HFF-Myc (cell line): ENCODE results near the gene MAP2K6.

ENCODE experiments used
- DNase-seq: peaks from one replicate; pipeline ENCODE4 v3.0.0-alpha.2; 2011; ENCODE audit warnings: low read depth; ENCODE audit errors: extremely low read depth
- H3K4me3 ChIP-seq: replicated peaks from 2 replicates; pipeline ENCODE4 v1.5.1; 2011; ENCODE audit warnings: low read depth, mild to moderate bottlenecking, control low read depth, low read length
- CTCF ChIP-seq: IDR thresholded peaks from 2 replicates; pipeline ENCODE4 v1.5.1; 2012; ENCODE audit warnings: mild to moderate bottlenecking, low read depth, low read length, control low read depth; ENCODE audit errors: missing control alignments

MAP2K6 gene

GRCh38 chr17:69461951-69462369 lies 47.5 kb downstream of the MAP2K6 start:
- TF ChIP-seq CTCF, result no peak
- DNase-seq, result no peak
- H3K4me3 ChIP-seq, result no peak overlapping the region

GRCh38 chr17:69462882-69463281 lies 48.4 kb downstream of the MAP2K6 start:
- no peak overlapping the region for H3K4me3 ChIP-seq
- DNase-seq, result no peak
- no peak for TF ChIP-seq CTCF

- no peak overlapping the region for H3K4me3 ChIP-seq
- TF ChIP-seq CTCF, result no peak
- no peak for DNase-seq
These were observed 52.0 kb downstream of the MAP2K6 start for GRCh38 chr17:69466451-69466850.

GRCh38 chr17:69466905-69467667 lies 52.6 kb downstream of the MAP2K6 start:
- peak; percentile 49 for DNase-seq

GRCh38 chr17:69468207-69468606 lies 53.7 kb downstream of the MAP2K6 start:
- TF ChIP-seq CTCF, result no peak
- no peak overlapping the region for H3K4me3 ChIP-seq
- DNase-seq, result no peak

More at GRCh38 chr17:69466905-69467667, 52.6 kb downstream of the MAP2K6 start:
- no peak for TF ChIP-seq CTCF
- no peak overlapping the region for H3K4me3 ChIP-seq

- no peak overlapping the region for H3K4me3 ChIP-seq
- TF ChIP-seq CTCF, result no peak
- no peak for DNase-seq
These were observed 56.2 kb downstream of the MAP2K6 start for GRCh38 chr17:69470702-69471101.

- TF ChIP-seq CTCF, result no peak
- no peak for DNase-seq
- H3K4me3 ChIP-seq, result no peak overlapping the region
These were observed 56.9 kb downstream of the MAP2K6 start for GRCh38 chr17:69471406-69471805.
